ENCODE results near the gene RICTOR.

Gene RICTOR

GRCh38 chr5:38932854-38933408 lies 141.3 kb downstream of the RICTOR start:
- TF ChIP-seq CTCF (conservative IDR thresholded peaks at IDR 0.05): no peak
- no peak overlapping the region for H3K27ac ChIP-seq

GRCh38 chr5:38931731-38932130 lies 142.5 kb downstream of the RICTOR start:
- H3K27ac ChIP-seq: no peak overlapping the region
- TF ChIP-seq CTCF (conservative IDR thresholded peaks at IDR 0.05): no peak

DNA sequence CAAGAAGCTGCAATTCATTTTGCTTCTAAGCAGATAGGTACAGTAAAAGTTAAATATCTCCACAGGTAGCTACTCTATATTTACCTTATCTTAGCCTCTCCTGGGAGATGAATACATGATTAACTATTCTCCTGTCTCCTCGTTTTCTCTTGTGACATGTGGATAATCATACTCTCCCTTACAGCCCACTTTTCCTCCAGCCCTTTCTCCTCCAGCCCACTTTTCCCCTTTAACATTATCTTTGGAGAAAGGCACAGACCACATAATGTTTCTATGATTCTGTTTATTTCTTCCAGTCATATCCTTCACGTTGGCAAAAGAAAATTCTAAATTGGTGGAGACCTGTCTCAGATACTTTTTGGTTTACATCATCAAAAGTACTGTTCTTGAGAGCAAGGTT lies 144.4 kb downstream of the RICTOR start:
- TF ChIP-seq CTCF (conservative IDR thresholded peaks at IDR 0.05): no peak
- no peak overlapping the region for H3K27ac ChIP-seq

GRCh38 chr5:38927470-38927869 lies 146.7 kb downstream of the RICTOR start:
- H3K27ac ChIP-seq: no peak overlapping the region
- TF ChIP-seq CTCF (conservative IDR thresholded peaks at IDR 0.05): no peak

- TF ChIP-seq CTCF (conservative IDR thresholded peaks at IDR 0.05): no peak
- H3K27ac ChIP-seq: no peak overlapping the region
Measured at GRCh38 chr5:38926121-38926520, 148.1 kb downstream of the RICTOR start.

DNA sequence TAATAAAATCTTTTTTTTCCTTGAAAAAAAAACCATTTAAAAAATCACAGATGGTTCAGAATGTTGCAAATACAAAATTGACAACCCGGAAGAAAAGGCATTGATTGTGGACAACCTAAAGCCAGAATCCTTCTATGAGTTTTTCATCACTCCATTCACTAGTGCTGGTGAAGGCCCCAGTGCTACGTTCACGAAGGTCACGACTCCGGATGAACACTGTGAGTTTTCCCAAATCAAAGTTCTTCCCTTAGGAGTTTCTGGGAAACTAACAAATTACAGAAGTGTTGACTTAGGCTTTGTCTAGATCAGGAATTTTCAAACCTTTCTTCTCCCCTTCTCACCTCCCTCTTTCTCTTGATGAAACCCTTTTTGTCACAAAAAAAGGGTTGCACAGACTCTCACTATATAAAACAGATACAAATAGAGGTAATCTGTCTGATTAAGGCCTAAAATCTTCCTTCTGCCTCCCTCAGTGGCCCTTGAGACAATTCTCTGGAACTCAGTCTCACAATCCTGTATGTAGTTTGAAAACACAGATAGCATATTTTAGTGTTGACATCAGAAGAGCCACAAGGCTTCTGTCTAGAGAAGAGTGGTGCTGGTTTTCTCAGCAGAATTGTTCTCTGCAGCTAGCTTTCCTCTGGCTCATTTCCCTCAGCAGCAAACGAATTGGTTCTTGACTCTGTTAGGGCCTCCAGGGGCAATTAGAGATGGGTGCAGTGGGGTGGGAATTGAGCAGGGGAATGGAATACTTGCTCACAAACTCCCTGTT lies 148.9 kb downstream of the RICTOR start:
- TF ChIP-seq CTCF (conservative IDR thresholded peaks at IDR 0.05): no peak
- H3K27ac ChIP-seq: no peak overlapping the region

DNA sequence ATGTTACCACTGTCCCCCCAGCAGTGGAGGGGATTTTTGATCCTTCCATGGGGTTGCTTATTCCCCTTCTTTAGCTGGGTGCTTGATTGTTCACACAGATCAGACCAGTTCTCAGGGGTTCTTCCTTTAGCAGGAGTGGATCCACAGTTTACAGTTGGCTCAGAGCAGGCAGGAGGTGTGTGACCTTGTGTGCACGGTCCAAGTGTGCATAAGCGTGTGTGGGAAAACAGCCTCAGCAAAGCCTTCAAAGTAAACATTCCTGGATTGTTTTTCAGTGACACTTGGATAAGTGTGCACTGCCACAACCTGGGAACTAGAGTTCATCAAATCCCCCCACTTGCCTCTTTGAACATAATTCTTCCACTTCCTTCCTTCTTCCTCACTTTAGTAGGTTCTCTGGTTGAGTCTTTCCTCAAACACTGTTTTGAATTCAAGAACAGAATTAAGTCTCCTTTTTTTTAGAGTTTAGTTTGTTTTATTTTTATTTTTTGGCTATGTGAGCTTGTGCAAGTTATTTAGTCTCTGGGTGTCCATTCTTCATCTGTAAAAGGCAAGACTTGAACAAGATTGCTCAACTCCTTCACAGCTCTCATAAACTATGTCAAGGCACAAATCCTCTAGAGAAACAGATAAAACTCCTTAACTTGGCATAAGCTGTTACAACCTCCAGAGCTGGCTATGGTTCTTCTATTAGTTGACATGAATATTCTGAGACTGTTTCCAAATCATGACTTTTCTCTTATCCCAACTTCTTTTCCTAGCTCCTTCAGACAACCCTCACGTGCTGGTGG lies 150.3 kb downstream of the RICTOR start:
- TF ChIP-seq CTCF (conservative IDR thresholded peaks at IDR 0.05): no peak
- H3K27ac ChIP-seq: no peak overlapping the region
